K562 (cell line): ENCODE measurements around the gene RHBDL3. TPM values are rescaled to one million over a fixed set of nuclear protein-coding genes. Genes with fewer than 3 reads are reported as not detected.

Experiments
- BCL6 ChIP-seq: fragments of 250-450 bp; sonication (Bioruptor Pico); IDR thresholded peaks from 2 replicates; pipeline ENCODE4 v1.4.0; 2020
- CHD1 ChIP-seq: fragments of 200-600 bp; sonication (generic); IDR thresholded peaks from one replicate; pipeline ENCODE4 v1.6.1; 2012; ENCODE audit warnings: mild to moderate bottlenecking, moderate library complexity, low read length, inconsistent platforms
- CSDE1 ChIP-seq, 2 experiments: fragments of 450-650 bp; IDR thresholded peaks; 2 replicates each; pipeline ENCODE4 v1.6.1; 2016; ENCODE audit warnings: mild to moderate bottlenecking in 1 of 2
- CXXC5 ChIP-seq: fragments of 250-450 bp; sonication (Bioruptor Pico); IDR thresholded peaks from 2 replicates; pipeline ENCODE4 v1.8.0; 2022; ENCODE audit warnings: inconsistent platforms, mild to moderate bottlenecking, moderate library complexity
- DPF2 ChIP-seq: fragments of 450-650 bp; IDR thresholded peaks from 2 replicates; pipeline ENCODE4 v1.6.1; 2016
- EP400 ChIP-seq: fragments of 450-650 bp; IDR thresholded peaks from 2 replicates; pipeline ENCODE4 v1.6.1; 2017; ENCODE audit warnings: antibody characterized with exemption, mild to moderate bottlenecking, moderate library complexity
- HBP1 ChIP-seq: fragments of 450-650 bp; formaldehyde crosslinking; IDR thresholded peaks from 2 replicates; pipeline ENCODE4 v1.4.0; 2022; ENCODE audit warnings: missing genetic modification characterization
- HMBOX1 ChIP-seq: sonication (generic); IDR thresholded peaks from 2 replicates; pipeline ENCODE4 v1.6.1; 2016
- RCOR1 ChIP-seq, 2 experiments: IDR thresholded peaks; 2 replicates each; pipeline ENCODE4 v1.6.1; 2012; ENCODE audit warnings: low read depth in 2 of 2, low read length in 2 of 2, borderline replicate concordance in 1 of 2, improper control_type of control experiment in 1 of 2
- SMARCA4 ChIP-seq: fragments of 450-650 bp; IDR thresholded peaks from 2 replicates; pipeline ENCODE4 v1.6.1; 2016
- TBP ChIP-seq: optimal IDR thresholded peaks from 2 replicates; pipeline ENCODE3; 2011; ENCODE audit warnings: low read depth, low read length, improper control_type of control experiment
- VEZF1 ChIP-seq: fragments of 200-800 bp; sonication (Bioruptor generic); IDR thresholded peaks from 2 replicates; pipeline ENCODE4 v1.6.1; 2017; ENCODE audit warnings: missing genetic modification characterization, missing compliant biosample characterization
- ZFP36 ChIP-seq: fragments of 150-350 bp; IDR thresholded peaks from 2 replicates; pipeline ENCODE4 v1.6.1; 2018; ENCODE audit warnings: low read length, low read depth; ENCODE audit not compliant: partially characterized antibody
- ZNF121 ChIP-seq: sonication (generic); formaldehyde crosslinking; conservative IDR thresholded peaks from 2 replicates; pipeline ENCODE4 v1.8.0; 2022; ENCODE audit warnings: missing genetic modification reagents
- polyA plus RNA-seq, 8 experiments: library from polyadenylated mRNA; depleted of rRNA in 4 of 8; stranded (reverse) in 5 of 8; unstranded in 3 of 8; fragments of >200 nt; fragmentation: Nextera tagmentation in 2 of 8; fragmentation: Illumina TruSeq in 1 of 8; extraction: Ambion mirVana in 2 of 8; extraction: Trizol in 1 of 8; gene quantifications; 2 replicates each; pipeline versions ENCODE4 v1.2.1 to v1.2.3, GENCODE V29; 2011 to 2014; ENCODE audit warnings: inconsistent platforms in 1 of 8, missing spikeins in 1 of 8
- total RNA-seq, 7 experiments: library from RNA; depleted of rRNA in 6 of 7; stranded (reverse); fragments of >200 nt in 6 of 7; fragmentation: Illumina TruSeq in 2 of 7; extraction: Trizol in 2 of 7; gene quantifications; 2 replicates each; pipeline versions ENCODE4 v1.2.1 to v1.2.3, GENCODE V29; 2011 to 2021; ENCODE audit warnings: low replicate concordance in 1 of 7
- TF ChIP-seq, protein P1 (sequence below): fragments of 450-650 bp; IDR thresholded peaks from 2 replicates; pipeline ENCODE4 v1.6.1; 2018; ENCODE audit not compliant: partially characterized antibody
- TF ChIP-seq, protein P2 (sequence below): fragments of 200-800 bp; sonication (Bioruptor generic); IDR thresholded peaks from 2 replicates; pipeline ENCODE4 v1.6.1; 2017; ENCODE audit warnings: missing genetic modification characterization, missing compliant biosample characterization
- TF ChIP-seq, protein P3 (sequence below), 2 experiments: fragments of 450-650 bp in 1 of 2; sonication (generic) in 1 of 2; formaldehyde crosslinking in 1 of 2; IDR thresholded peaks in 1 of 2; conservative IDR thresholded peaks in 1 of 2; 2 replicates each; pipeline versions ENCODE4 v1.6.1 to v1.8.1; 2016 to 2023; ENCODE audit warnings: mild to moderate bottlenecking in 2 of 2, moderate library complexity in 2 of 2, inconsistent platforms in 1 of 2, missing genetic modification reagents in 1 of 2

Gene RHBDL3
- total and polyA plus RNA-seq, 9 of the 15 experiments (the other 6 are each of a cell fraction or from before 2014, with no cell fraction given): 0.06 to 0.31 (median 0.09) TPM; not detected in 4

GRCh38 chr17:32345951-32346600, 80.4 kb downstream of the RHBDL3 start (continued):
- TF ChIP-seq VEZF1 (CRISPR knock-in tag) (peak; percentile 36; the same call in 1 of the 2 replicates), CSDE1 (IDR thresholded peaks at IDR 0.05) (no peak), TBP (peak; percentile 10), HBP1 (CRISPR knock-in tag) (no peak), EP400 (peak; percentile 51; the same call in 1 of the 2 replicates), HMBOX1 (peak; percentile 64; the same call in 1 of the 2 replicates), ZNF121 (no peak), ZFP36 (no peak), CHD1 (no peak), CXXC5 (CRISPR knock-in tag) (peak; percentile 31; the same call in 1 of the 2 replicates), DPF2 (peak; percentile 66), BCL6 (CRISPR knock-in tag) (no peak), RCOR1 (IDR thresholded peaks at IDR 0.05; ENCODE audit: borderline replicate concordance in 1 of 2, low read depth in 2 of 2, low read length in 2 of 2) (peak in 1 of 2 experiments; percentile 21; a peak in 1 of 4 replicates), SMARCA4 (peak; percentile 54)
- TF ChIP-seq, protein P1, sequence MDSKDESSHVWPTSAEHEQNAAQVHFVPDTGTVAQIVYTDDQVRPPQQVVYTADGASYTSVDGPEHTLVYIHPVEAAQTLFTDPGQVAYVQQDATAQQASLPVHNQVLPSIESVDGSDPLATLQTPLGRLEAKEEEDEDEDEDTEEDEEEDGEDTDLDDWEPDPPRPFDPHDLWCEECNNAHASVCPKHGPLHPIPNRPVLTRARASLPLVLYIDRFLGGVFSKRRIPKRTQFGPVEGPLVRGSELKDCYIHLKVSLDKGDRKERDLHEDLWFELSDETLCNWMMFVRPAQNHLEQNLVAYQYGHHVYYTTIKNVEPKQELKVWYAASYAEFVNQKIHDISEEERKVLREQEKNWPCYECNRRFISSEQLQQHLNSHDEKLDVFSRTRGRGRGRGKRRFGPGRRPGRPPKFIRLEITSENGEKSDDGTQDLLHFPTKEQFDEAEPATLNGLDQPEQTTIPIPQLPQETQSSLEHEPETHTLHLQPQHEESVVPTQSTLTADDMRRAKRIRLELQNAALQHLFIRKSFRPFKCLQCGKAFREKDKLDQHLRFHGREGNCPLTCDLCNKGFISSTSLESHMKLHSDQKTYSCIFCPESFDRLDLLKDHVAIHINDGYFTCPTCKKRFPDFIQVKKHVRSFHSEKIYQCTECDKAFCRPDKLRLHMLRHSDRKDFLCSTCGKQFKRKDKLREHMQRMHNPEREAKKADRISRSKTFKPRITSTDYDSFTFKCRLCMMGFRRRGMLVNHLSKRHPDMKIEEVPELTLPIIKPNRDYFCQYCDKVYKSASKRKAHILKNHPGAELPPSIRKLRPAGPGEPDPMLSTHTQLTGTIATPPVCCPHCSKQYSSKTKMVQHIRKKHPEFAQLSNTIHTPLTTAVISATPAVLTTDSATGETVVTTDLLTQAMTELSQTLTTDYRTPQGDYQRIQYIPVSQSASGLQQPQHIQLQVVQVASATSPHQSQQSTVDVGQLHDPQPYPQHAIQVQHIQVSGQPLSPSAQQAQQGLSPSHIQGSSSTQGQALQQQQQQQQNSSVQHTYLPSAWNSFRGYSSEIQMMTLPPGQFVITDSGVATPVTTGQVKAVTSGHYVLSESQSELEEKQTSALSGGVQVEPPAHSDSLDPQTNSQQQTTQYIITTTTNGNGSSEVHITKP: peak; percentile 43
- TF ChIP-seq, protein P2, sequence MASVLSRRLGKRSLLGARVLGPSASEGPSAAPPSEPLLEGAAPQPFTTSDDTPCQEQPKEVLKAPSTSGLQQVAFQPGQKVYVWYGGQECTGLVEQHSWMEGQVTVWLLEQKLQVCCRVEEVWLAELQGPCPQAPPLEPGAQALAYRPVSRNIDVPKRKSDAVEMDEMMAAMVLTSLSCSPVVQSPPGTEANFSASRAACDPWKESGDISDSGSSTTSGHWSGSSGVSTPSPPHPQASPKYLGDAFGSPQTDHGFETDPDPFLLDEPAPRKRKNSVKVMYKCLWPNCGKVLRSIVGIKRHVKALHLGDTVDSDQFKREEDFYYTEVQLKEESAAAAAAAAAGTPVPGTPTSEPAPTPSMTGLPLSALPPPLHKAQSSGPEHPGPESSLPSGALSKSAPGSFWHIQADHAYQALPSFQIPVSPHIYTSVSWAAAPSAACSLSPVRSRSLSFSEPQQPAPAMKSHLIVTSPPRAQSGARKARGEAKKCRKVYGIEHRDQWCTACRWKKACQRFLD: peak; percentile 76; the same call in 1 of the 2 replicates
- TF ChIP-seq, protein P3, sequence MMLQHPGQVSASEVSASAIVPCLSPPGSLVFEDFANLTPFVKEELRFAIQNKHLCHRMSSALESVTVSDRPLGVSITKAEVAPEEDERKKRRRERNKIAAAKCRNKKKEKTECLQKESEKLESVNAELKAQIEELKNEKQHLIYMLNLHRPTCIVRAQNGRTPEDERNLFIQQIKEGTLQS (IDR thresholded peaks at IDR 0.05): no peak
- TF ChIP-seq, protein P3 (CRISPR knock-in tag; conservative IDR thresholded peaks at IDR 0.05): no peak
